ES-I3 (cell line): ENCODE data around the gene MEIOB.

Experiments used
- H3K36me3 ChIP-seq: 2 replicates; pipeline ENCODE4 v1.6.1; 2013; ENCODE audit warnings: mild to moderate bottlenecking, low read length, control low read depth, moderate library complexity; ENCODE audit not compliant: insufficient read depth
- H3K4me1 ChIP-seq: 2 replicates; pipeline ENCODE4 v1.6.1; 2013; ENCODE audit warnings: mild to moderate bottlenecking, control low read depth, low read length; ENCODE audit not compliant: insufficient read depth
- H3K9ac ChIP-seq: 2 replicates; pipeline ENCODE4 v1.6.1; 2013; ENCODE audit warnings: low read depth, mild to moderate bottlenecking, low read length, moderate library complexity
- H3K9me3 ChIP-seq: 2 replicates; pipeline ENCODE4 v1.6.1; 2013; ENCODE audit warnings: mild to moderate bottlenecking, low read length, moderate library complexity; ENCODE audit not compliant: control insufficient read depth, insufficient read depth

The MEIOB gene

DNA sequence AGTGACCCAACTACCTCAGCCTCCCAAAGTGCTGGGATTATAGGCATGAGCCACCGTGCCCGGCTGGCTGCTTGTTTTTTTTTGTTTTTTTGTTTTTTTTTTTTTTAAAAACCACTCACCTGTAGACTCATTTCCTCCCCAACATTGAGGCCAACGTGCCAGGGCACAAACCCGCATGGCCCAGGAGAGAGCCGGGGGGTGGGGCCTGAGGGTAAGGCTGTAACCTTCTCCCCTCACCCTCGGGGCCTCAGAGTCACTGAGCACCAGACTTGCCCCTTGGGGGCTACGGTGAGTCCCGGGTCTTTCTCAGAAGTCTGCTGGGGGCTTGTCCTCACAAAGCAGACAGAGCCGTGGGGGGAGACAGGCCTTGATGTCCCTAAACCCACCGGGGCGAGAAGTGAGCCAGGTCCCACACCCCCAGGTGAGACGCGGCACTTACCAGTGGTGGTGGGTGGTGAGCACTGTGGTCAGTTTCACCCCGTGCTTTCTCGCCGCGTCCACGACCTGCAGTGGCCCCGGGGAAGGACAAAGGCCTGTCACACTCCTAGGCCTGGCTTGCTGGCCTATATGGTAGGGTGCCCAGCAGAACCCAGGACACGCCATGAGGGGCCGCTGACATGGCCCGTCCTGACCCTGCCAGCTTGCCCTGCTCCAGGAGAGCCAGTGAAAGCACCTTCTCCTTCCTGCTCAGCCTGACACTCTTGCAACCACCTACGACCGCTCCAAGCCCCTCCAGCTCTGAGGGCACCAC, 49.9 kb downstream of the MEIOB start:
- H3K4me1 ChIP-seq, result no peaks in the 10 kb centered on the region
- no peak overlapping the region for H3K9ac ChIP-seq
- H3K9me3 ChIP-seq, result no peaks in the 10 kb centered on the region
- H3K36me3 ChIP-seq, result no peaks in the 10 kb centered on the region

DNA sequence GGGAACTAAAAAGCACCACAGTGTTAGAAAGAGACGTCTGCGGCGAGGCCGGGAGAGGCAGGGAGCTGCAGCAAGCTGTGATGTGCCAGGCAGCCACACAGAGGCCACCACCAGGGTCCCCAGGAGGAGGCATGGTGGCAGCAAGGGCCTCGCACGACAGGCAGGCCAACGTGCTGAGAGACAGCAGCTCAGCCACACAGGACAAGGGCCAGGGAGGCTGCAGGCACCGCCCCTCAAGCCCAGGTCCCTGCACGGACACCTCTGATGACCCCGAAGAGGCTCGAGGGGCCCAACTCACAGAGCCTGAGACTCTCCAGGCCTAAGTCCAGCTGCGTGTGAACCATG, 51.0 kb downstream of the MEIOB start:
- Histone ChIP-seq H3K9ac (no peak overlapping the region), H3K36me3 (no peaks in the 10 kb centered on the region), H3K9me3 (no peaks in the 10 kb centered on the region), H3K4me1 (no peaks in the 10 kb centered on the region)

DNA sequence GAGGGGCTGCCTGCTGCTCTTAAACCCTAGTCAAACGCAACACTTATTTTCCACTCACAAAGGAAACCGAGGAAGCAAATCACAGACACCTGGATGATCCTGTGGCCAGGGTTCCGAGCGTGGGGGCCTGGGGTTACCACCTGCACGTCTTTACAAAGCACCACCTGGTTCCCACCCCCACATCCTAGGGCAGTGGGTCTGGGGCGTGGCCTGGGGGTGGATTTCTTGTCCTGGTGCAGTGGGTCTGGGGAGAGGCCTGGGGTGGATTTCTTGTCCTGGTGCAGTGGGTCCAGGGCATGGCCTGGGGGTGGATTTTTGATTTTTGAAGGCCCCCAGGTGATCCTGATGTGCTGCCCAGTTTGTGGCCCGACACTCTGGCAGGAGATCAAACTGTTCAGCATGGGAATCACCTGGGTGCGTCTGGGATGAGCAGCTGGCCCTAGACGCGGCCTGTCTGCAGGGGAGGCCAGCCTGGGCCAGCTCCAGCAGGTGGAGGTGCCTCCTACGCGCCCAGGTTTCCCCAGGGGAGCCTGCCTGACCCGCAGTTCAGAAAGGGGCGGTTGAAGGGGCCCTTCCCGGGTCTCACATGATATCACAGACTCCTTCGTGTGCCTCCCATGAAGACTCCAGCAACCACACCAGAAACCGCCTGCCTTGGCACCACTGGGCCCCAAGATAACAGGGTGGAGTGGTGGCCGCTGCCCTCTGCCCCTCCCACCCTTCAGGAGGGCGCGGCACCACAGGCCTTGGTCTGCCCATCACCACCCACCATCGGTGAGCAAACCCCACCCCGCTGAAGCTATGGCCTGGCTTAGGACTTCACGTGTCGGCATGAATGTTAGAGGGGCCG, 51.6 kb downstream of the MEIOB start:
- no peak overlapping the region for H3K9ac ChIP-seq
- no peaks in the 10 kb centered on the region for H3K4me1 ChIP-seq
- no peaks in the 10 kb centered on the region for H3K9me3 ChIP-seq
- H3K36me3 ChIP-seq, result no peaks in the 10 kb centered on the region

DNA sequence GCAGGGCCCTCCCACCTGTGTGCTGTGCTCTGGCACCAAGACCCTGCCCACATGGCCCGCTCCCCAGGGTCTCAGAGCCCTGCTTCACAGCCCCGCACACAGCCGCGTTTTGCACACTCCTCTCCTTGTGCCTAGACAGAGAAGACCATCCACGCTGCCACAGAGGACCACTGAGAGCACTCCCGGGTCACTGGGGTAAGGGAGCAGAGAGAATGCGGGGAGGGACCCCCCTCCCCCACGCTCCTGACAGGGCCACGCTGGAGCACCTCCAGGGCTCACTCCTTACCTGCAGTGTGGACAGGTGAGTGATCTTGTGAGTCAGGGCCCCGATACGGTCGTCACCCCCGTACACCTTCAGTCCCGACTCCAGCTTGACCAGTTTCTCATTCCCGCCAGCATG, 52.4 kb downstream of the MEIOB start:
- Histone ChIP-seq H3K4me1 (no peaks in the 10 kb centered on the region), H3K9ac (no peak overlapping the region), H3K9me3 (no peaks in the 10 kb centered on the region), H3K36me3 (no peaks in the 10 kb centered on the region)

DNA sequence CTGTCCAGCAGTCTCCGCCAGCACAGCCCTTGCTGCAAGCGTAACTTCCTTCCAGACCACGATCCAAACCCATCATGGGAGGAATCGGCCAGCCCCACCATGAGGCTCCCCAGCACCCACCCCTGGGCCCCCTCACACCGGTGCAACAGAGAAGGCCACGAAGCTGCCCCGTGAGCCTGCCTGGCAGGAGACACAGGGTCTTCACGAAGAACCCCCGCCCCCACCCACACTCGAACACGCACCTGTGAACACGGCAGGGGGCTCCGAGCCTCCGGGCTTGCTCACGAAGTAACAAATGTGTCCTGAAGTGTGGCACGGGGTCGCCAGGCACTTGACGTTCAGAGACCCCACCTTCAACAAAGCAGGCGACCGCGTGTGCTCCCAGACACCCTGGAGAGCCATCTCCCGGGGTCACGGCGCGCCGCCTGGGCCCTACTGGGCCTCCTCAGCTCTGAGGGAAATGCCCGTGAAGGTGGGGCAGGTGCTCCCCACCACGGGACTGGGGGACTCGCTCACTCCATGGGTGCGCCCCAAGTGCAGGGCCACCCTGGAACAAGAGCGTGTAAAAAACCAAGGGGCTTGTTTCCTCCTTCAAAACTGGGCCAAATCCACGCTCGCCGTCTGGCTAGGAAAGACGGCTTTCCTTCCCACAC, 53.0 kb downstream of the MEIOB start:
- Histone ChIP-seq H3K4me1 (no peaks in the 10 kb centered on the region), H3K9me3 (no peaks in the 10 kb centered on the region), H3K36me3 (no peaks in the 10 kb centered on the region), H3K9ac (no peak overlapping the region)

DNA sequence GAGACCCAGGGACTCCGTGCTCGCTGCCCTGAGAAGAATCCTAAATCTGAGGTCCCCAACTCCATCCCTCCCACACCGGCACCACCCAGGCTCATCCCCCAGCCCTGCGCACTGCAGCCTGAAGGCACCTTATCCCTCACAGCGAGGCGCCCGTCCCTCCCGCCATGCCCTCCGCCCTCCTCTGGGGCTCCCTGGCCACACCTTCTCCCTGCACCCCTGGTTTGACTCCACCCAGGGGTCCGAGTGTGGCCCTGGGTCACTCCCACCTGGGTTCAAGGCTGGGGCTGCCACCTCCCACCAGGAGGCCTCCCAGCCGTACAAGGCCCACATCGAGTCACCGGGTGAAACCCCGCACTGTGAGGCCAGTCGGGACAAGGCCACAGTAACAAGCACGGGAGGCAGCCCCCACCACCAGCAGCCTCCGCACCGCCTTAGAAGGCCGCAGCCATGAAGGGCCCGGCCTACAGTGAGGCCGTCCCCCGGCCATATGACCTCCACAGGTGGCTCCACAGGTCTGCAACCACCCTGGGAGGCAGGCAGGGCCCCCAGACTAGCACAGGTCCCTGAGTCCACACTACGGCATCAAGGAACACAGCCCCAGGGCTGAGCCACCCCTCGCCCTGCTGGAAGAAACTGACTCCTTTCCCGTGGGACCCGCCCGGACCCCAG, 53.6 kb downstream of the MEIOB start:
- no peak overlapping the region for H3K9ac ChIP-seq
- no peaks in the 10 kb centered on the region for H3K36me3 ChIP-seq
- no peaks in the 10 kb centered on the region for H3K4me1 ChIP-seq
- H3K9me3 ChIP-seq, result no peaks in the 10 kb centered on the region

DNA sequence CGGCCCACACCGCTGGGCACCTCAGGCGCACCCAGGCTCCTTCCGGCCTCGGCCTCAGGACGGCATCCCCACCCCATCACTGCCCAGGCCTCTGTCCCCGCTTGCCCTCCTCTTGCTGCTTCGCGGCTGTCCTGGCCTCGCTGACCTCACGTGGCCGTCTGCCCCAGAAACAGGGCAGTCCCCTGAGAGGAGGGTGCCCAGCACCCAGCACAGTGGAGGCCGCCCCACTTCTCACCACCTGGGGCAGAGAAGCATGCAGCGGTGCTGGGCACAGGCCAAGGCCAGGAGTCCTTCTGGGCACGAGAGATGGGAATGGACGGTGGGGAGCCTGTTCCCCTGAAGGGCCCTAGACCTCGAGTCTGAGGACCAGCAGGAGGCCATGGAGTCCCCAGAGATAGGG, 54.2 kb downstream of the MEIOB start:
- Histone ChIP-seq H3K4me1 (no peaks in the 10 kb centered on the region), H3K36me3 (no peaks in the 10 kb centered on the region), H3K9ac (no peak overlapping the region), H3K9me3 (no peaks in the 10 kb centered on the region)

DNA sequence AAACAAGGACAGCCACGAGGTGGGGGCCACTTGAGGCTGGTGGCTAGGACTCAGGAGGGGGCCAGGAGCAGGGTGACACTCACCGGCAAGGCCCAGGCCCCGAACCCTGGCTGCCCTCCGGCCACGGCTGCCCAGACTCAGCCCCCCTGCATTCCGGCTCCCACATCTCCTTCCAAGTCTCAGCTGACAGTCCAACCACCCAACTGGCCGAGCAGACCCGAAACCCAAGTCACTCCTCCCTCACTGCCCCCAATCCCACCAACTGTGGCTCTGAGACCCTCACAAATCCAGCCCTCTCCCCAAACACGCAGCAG, 54.7 kb downstream of the MEIOB start:
- Histone ChIP-seq H3K36me3 (no peaks in the 10 kb centered on the region), H3K9ac (no peak overlapping the region), H3K9me3 (no peaks in the 10 kb centered on the region), H3K4me1 (no peaks in the 10 kb centered on the region)

DNA sequence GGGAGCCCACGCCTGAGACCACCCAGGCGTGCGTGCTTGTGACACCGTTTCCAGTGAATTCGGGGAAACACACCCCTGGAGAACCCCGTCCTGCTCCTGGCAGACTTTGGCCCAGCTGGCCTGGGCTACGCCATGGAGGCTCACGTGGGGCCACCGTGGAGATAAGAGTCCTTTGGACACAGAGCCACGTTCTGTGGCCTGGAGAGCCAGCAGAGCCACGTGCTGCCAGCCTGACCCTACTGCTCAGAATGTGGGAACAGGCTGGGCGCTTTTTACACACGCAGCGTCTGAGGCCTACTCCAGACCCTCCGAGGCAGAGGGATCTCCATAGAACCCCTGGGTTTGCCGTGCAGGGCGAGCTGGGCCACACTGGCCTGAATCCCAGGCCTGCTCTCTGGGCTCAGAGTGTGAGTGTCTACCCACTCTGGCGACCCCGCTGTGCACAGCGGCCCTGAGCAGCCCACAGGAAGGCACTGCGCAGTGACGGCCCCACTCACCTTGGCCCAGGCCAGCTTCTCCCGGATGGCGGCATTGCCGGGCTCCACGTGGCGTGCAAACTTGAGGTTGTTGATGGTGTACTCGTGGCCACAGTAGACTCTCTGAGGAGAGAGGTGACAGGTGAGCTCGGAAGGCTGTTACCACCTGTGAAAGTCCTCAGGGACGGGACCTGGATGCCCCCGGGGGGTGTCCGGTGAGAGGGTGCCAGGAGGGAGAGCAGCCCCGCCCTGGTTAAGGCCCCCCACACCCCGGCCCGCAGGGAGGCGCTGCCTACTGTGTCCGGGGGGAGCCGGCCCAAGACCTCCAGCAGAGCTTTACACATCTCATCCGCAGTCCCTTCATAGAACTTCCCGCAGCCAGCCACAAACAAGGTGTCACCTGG, 55.3 kb downstream of the MEIOB start:
- Histone ChIP-seq H3K36me3 (no peaks in the 10 kb centered on the region), H3K9ac (no peak overlapping the region), H3K4me1 (no peaks in the 10 kb centered on the region), H3K9me3 (no peaks in the 10 kb centered on the region)

DNA sequence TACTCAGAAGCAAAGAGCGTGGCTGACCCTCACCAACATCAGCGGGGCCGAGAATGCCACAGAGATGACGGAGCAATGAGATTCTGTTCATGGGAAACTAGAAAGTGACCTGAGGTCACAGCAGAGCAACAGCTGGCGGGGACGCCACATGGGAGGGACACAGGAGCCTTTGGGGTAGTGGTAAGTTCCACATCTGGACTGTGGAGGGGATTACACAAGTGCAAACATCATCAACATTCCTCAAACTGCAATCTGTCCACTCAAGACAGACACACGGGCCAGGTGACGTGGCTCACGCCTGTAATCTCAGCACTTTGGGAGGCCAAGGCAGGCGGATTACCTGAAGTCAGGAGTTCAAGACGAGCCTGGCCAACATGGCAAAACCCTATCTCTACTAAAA, 56.5 kb downstream of the MEIOB start:
- Histone ChIP-seq H3K9ac (no peak overlapping the region), H3K36me3 (no peaks in the 10 kb centered on the region), H3K4me1 (no peaks in the 10 kb centered on the region), H3K9me3 (no peaks in the 10 kb centered on the region)

DNA sequence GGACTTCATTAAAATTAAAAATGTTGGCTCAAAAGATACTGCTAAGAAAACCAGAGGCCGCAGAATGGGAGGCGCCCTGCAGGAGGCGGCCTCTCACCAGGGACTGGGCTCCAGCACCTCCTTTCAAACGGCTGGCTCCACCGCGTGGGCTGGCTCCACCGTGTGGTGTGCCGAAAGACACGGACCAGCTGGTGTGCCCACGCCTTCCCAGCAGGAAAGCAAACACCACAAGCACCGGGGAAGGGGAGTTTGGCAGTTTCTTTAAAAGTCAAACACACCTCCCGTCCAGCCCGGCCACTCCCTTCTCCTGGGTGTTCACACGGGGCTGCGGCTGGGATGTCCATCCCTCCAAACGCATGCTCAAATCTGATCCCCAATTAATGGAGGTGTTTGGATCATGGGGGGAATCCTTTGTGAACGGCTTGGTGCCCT, 59.2 kb downstream of the MEIOB start:
- Histone ChIP-seq H3K9ac (no peak overlapping the region), H3K4me1 (no peaks in the 10 kb centered on the region), H3K36me3 (no peaks in the 10 kb centered on the region; the same call in 1 of the 2 replicates)

DNA sequence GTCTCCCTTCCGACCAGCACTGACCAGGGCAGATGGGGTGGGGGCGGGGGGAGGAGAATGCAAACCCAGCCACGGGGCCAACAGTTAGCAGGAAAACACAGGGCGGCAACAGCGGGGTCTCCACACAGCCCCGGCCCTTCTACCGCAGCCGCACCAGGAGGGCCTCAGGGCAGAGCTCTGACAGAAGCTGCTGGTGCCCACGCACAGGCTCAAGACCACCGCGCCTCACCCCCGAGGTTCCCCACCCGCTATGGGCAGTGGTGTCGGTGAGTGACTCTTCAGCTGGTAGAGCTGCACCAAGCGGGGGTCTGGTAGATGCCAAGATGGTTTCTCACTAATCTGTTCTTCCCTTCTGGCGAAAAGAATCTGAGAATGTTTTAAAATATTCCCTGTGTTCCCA, 61.4 kb downstream of the MEIOB start:
- no peaks in the 10 kb centered on the region for H3K4me1 ChIP-seq
- no peak overlapping the region for H3K9ac ChIP-seq
- peaks cover 3% of the 10 kb centered on the region; the same call in 1 of the 2 replicates for H3K36me3 ChIP-seq
- no peaks in the 10 kb centered on the region for H3K9me3 ChIP-seq

More for the DNA sequence above, 59.2 kb downstream of the MEIOB start:
- no peaks in the 10 kb centered on the region for H3K9me3 ChIP-seq

DNA sequence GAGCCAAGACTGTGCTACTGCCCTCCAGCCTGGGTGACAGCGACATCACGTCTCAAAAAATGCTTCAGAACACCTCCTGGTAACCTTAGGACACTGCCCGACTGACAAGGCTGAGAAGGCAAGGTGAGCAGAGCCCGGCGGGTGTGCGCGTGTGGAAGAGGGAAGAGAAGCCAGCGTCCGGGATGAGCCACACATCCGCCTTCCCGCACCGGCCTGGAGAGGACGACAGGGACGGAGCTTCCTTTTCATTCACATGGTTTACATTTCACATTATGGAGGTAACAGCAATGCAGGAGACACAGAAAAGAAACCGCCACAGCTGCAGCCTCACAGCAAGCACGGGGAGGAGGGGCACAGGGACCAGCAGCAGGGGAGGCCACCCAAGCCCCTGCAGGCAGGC, 61.9 kb downstream of the MEIOB start:
- Histone ChIP-seq H3K4me1 (no peaks in the 10 kb centered on the region), H3K36me3 (peaks cover 3% of the 10 kb centered on the region; the same call in 1 of the 2 replicates), H3K9ac (no peak overlapping the region), H3K9me3 (no peaks in the 10 kb centered on the region)
